ENCODE data around the gene TUBA4A.

TUBA4A gene

GRCh38 chr2:219220652-219221402 is 32.9 kb downstream of the TUBA4A start:
- TF ChIP-seq GATA2 (IDR thresholded peaks at IDR 0.05; ENCODE audit: low read depth, low read length) (no peak), GATA3 (IDR thresholded peaks at IDR 0.05; ENCODE audit: low read depth, low read length) (no peak)

- TF ChIP-seq GATA3 (IDR thresholded peaks at IDR 0.05; ENCODE audit: low read depth, low read length), result no peak
- TF ChIP-seq GATA2 (IDR thresholded peaks at IDR 0.05; ENCODE audit: low read depth, low read length), result no peak
Observed at GRCh38 chr2:219219784-219220532, 33.8 kb downstream of the TUBA4A start.

GRCh38 chr2:219218732-219219701 is 34.7 kb downstream of the TUBA4A start, which contains the start of gene ABCB6:
Gene ABCB6 (minus strand): TSS chr2:219218958. CDS start chr2:219218673, 285 bp downstream.
- TF ChIP-seq GATA2 (IDR thresholded peaks at IDR 0.05; ENCODE audit: low read depth, low read length), result no peak
- TF ChIP-seq GATA3 (IDR thresholded peaks at IDR 0.05; ENCODE audit: low read depth, low read length), result no peak

GRCh38 chr2:219218217-219218731 is 35.4 kb downstream of the TUBA4A start:
- TF ChIP-seq GATA2 (IDR thresholded peaks at IDR 0.05; ENCODE audit: low read depth, low read length) (no peak), GATA3 (IDR thresholded peaks at IDR 0.05; ENCODE audit: low read depth, low read length) (no peak)

DNA sequence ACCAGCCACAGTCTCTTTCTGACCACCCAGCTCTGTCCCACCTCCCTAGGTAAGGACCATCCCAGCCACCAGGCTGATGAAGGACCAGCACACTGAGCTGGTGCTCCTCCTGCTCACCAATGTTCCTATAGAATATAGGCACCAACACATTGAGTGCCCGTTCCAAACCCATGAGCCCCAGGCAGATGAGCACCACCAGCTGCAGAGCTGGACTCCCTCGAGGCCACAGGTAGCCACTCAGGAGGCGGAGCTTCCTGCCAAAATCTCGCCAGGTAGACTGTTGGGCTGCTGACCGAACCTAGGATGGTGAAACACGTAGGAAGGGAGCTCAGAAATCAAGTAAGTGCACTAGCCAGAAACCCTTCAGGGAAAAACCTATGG is 37.2 kb downstream of the TUBA4A start:
- TF ChIP-seq GATA3 (IDR thresholded peaks at IDR 0.05; ENCODE audit: low read depth, low read length) (no peak), GATA2 (IDR thresholded peaks at IDR 0.05; ENCODE audit: low read depth, low read length) (no peak)

- TF ChIP-seq GATA2 (IDR thresholded peaks at IDR 0.05; ENCODE audit: low read depth, low read length) (no peak), GATA3 (IDR thresholded peaks at IDR 0.05; ENCODE audit: low read depth, low read length) (no peak)
Observed at GRCh38 chr2:219215871-219216534, 37.7 kb downstream of the TUBA4A start.

DNA sequence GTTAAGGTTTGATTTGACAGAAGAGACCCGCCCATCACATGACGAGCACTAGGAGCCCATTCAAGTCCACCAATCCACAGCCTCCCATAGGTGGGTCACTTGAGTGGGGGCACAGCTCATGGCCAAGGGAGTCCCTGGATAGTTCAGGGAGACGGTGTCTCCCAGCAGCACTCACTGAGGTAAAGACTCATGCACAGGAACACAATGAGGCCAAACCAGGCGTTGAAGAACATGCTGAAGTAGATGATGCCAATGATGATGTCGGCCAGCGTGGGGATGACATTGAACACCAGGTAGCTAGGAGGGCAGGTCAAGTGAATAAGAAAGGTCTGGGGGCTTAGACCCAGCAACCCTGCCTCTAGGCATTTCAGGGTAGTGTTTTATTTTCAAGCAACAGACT is 38.9 kb downstream of the TUBA4A start:
- no peak for TF ChIP-seq GATA3 (IDR thresholded peaks at IDR 0.05; ENCODE audit: low read depth, low read length)
- no peak for TF ChIP-seq GATA2 (IDR thresholded peaks at IDR 0.05; ENCODE audit: low read depth, low read length)

DNA sequence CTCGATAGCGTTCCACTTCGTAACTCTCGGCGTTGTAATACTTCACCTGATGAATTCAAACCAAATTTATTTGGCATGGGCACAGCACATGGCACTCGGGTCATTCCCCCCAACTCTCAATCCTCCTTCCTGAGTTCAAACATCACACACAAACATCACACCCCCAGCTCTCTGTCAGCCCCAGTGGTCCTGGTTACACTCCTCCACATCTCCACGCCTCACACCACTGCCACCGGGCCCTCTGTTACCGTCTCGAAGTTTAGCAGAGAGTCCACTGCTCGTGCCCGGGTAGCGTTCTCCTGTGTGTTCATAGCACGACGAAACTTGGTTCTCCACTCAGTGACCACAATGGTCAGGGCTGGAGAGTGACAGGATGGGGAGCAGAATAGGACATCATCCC is 39.6 kb downstream of the TUBA4A start:
- TF ChIP-seq GATA3 (IDR thresholded peaks at IDR 0.05; ENCODE audit: low read depth, low read length) (no peak), GATA2 (IDR thresholded peaks at IDR 0.05; ENCODE audit: low read depth, low read length) (no peak)

GRCh38 chr2:219213486-219214071 is 40.1 kb downstream of the TUBA4A start:
- TF ChIP-seq GATA2 (IDR thresholded peaks at IDR 0.05; ENCODE audit: low read depth, low read length), result no peak
- no peak for TF ChIP-seq GATA3 (IDR thresholded peaks at IDR 0.05; ENCODE audit: low read depth, low read length)

GRCh38 chr2:219213026-219213415 is 40.7 kb downstream of the TUBA4A start:
- TF ChIP-seq GATA2 (IDR thresholded peaks at IDR 0.05; ENCODE audit: low read depth, low read length) (no peak), GATA3 (IDR thresholded peaks at IDR 0.05; ENCODE audit: low read depth, low read length) (no peak)

DNA sequence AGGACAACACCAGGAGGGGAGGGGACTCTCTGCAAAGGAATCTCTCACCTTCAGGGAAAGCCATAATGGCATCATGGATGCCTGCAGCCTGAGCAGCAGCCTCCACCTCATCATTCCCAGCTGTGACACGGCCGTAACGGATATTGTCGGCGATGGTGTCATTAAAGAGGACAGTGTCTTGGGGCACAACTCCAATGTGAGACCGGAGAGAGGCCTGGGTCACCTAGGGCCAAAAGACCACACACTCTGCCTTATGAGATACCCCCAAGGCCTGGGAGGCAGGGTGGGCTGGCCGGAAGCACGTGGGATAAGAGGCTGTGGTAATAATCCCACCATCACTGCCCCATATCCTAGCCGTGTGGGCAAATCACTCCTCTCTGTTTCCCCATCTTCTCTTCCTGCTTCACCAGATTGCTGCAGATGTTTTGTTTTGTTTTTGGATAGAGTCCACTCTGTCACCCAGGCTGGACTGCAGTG is 42.8 kb downstream of the TUBA4A start:
- TF ChIP-seq GATA3 (IDR thresholded peaks at IDR 0.05; ENCODE audit: low read depth, low read length) (no peak), GATA2 (IDR thresholded peaks at IDR 0.05; ENCODE audit: low read depth, low read length) (no peak)

GRCh38 chr2:219210196-219210885 is 43.4 kb downstream of the TUBA4A start:
- no peak for TF ChIP-seq GATA3 (IDR thresholded peaks at IDR 0.05; ENCODE audit: low read depth, low read length)
- no peak for TF ChIP-seq GATA2 (IDR thresholded peaks at IDR 0.05; ENCODE audit: low read depth, low read length)
